ENCODE data around the gene CHRNA1.

- TF ChIP-seq POLR2A (IDR thresholded peaks at IDR 0.05; ENCODE audit: borderline replicate concordance, extremely low read depth, insufficient read depth, insufficient read length) (no peak), POLR2AphosphoS5 (IDR thresholded peaks at IDR 0.05; ENCODE audit: low read depth, low read length) (no peak), SP1 (IDR thresholded peaks at IDR 0.05; ENCODE audit: low read depth) (no peak), REST (IDR thresholded peaks at IDR 0.05; ENCODE audit: low read depth) (no peak), ZBTB33 (IDR thresholded peaks at IDR 0.05; ENCODE audit: extremely low read depth, insufficient replicate concordance, low read length) (no peak)
- TF ChIP-seq, protein P1, sequence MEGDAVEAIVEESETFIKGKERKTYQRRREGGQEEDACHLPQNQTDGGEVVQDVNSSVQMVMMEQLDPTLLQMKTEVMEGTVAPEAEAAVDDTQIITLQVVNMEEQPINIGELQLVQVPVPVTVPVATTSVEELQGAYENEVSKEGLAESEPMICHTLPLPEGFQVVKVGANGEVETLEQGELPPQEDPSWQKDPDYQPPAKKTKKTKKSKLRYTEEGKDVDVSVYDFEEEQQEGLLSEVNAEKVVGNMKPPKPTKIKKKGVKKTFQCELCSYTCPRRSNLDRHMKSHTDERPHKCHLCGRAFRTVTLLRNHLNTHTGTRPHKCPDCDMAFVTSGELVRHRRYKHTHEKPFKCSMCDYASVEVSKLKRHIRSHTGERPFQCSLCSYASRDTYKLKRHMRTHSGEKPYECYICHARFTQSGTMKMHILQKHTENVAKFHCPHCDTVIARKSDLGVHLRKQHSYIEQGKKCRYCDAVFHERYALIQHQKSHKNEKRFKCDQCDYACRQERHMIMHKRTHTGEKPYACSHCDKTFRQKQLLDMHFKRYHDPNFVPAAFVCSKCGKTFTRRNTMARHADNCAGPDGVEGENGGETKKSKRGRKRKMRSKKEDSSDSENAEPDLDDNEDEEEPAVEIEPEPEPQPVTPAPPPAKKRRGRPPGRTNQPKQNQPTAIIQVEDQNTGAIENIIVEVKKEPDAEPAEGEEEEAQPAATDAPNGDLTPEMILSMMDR (IDR thresholded peaks at IDR 0.05 in 2 of 3, conservative IDR thresholded peaks at IDR 0.05 in 1 of 3; ENCODE audit: borderline replicate concordance in 1 of 3, insufficient read depth in 1 of 3, low read depth in 2 of 3, low read length in 2 of 3) = peak; percentile 87 to 89 (median 87)
- TF ChIP-seq, protein P2, sequence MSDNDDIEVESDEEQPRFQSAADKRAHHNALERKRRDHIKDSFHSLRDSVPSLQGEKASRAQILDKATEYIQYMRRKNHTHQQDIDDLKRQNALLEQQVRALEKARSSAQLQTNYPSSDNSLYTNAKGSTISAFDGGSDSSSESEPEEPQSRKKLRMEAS (IDR thresholded peaks at IDR 0.05) = no peak
These were observed 7.6 kb upstream of the CHRNA1 start for GRCh38 chr2:174771631-174772471.
